ENCODE data around the gene GALNTL6.

Gene GALNTL6

GRCh38 chr4:173044340-173044739 lies 1231.1 kb downstream of the GALNTL6 start:
- DNase-seq: no peak

- no peak for DNase-seq
Measured at GRCh38 chr4:173045571-173045970, 1232.4 kb downstream of the GALNTL6 start.

GRCh38 chr4:173046144-173046543 lies 1232.9 kb downstream of the GALNTL6 start:
- DNase-seq: no peak

- DNase-seq: no peak
Measured at GRCh38 chr4:173046818-173047217, 1233.6 kb downstream of the GALNTL6 start.

GRCh38 chr4:173051232-173051631 lies 1238.0 kb downstream of the GALNTL6 start:
- DNase-seq: no peak

- no peak for DNase-seq
Measured at GRCh38 chr4:173051716-173052115, 1238.5 kb downstream of the GALNTL6 start.

GRCh38 chr4:173052439-173052838 lies 1239.2 kb downstream of the GALNTL6 start:
- no peak for DNase-seq

- DNase-seq: no peak
Measured at GRCh38 chr4:173056271-173056670, 1243.1 kb downstream of the GALNTL6 start.

GRCh38 chr4:173056710-173057109 lies 1243.5 kb downstream of the GALNTL6 start:
- DNase-seq: no peak

- DNase-seq: no peak
Measured at GRCh38 chr4:173057442-173057841, 1244.2 kb downstream of the GALNTL6 start.

- DNase-seq: no peak
Measured at GRCh38 chr4:173057901-173058300, 1244.7 kb downstream of the GALNTL6 start.

GRCh38 chr4:173061160-173061559 lies 1248.0 kb downstream of the GALNTL6 start:
- no peak for DNase-seq

- DNase-seq: no peak
Measured at GRCh38 chr4:173073939-173074500, 1260.8 kb downstream of the GALNTL6 start.

- no peak for DNase-seq
Measured at GRCh38 chr4:173074501-173074946, 1261.3 kb downstream of the GALNTL6 start.

GRCh38 chr4:173076903-173077634 lies 1263.9 kb downstream of the GALNTL6 start:
- DNase-seq: no peak

- no peak for DNase-seq
Measured at GRCh38 chr4:173088144-173088543, 1274.9 kb downstream of the GALNTL6 start.

Data from stimulated activated CD4-positive, alpha-beta T cell treated with anti-CD3 and anti-CD28 coated beads, Interleukin-1b, Interleukin-23, amount 100 ng/mL, for 48 hours (primary cell).